GM12878 (cell line): ENCODE data around the gene HIGD2B. TPM values are rescaled to one million over a fixed set of nuclear protein-coding genes. Genes with fewer than 3 reads are reported as not detected.
"Not testable (repeated sequence)": the region's sequence is repeated elsewhere in the genome, so short reads cannot be mapped to it uniquely, and the experiment has no call there.

Experiments
- ATAC-seq: fragments of 200-7000 bp; cut with Tn5 transposase; 3 replicates; pipeline ENCODE4 v1.9.1; 2020; ENCODE audit warnings: mild to moderate bottlenecking, moderate library complexity
- BruUV-seq: library from RNA; stranded (reverse); fragments of 400-500 nt; replicated peaks from 2 replicates; lab custom pipeline; 2021; lab: Mats Ljungman, UMichigan
- CTCF ChIA-PET: fragments of 300-600 bp; sonication (Branson Sonifier 250); formaldehyde crosslinking; extraction: SDS; loops from one replicate; lab custom pipeline; 2021; ENCODE audit warnings: inconsistent platforms; lab: Yijun Ruan, JAX
- POLR2A ChIA-PET: fragments of 350-600 bp; formaldehyde crosslinking; extraction: SDS; loops from one replicate; lab custom pipeline; 2021; ENCODE audit warnings: inconsistent platforms; lab: Charles Lee
- RAD21 ChIA-PET: fragments of 300-600 bp; sonication (Branson Sonifier 250); formaldehyde crosslinking; loops from one replicate; lab custom pipeline; 2023; ENCODE audit warnings: antibody characterized with exemption; ENCODE audit not compliant: unreplicated experiment; lab: Charles Lee
- SMC1A ChIA-PET: fragments of 300-600 bp; sonication (Branson Sonifier 250); formaldehyde crosslinking; loops from one replicate; lab custom pipeline; 2023; ENCODE audit not compliant: unreplicated experiment, uncharacterized antibody; lab: Charles Lee
- DNase-seq: peaks from one replicate; pipeline ENCODE4 v3.0.0-alpha.2; 2011; ENCODE audit warnings: low read depth, low spot score
- FAIRE-seq: peaks from 3 replicates; lab custom pipeline; 2011; peaks lifted over from hg19 to GRCh38; lab: Jason Lieb, UNC
- H2AFZ ChIP-seq: 2 replicates; pipeline ENCODE4 v1.6.0; 2011; ENCODE audit warnings: low read depth, low read length, control low read depth; ENCODE audit not compliant: control insufficient read depth
- H3K27ac ChIP-seq: 2 replicates; pipeline ENCODE4 v1.5.1; 2011; ENCODE audit warnings: control low read depth; ENCODE audit not compliant: control insufficient read depth, insufficient read depth
- H3K27me3 ChIP-seq, 2 experiments: replicated peaks in 1 of 2; 2 replicates each; pipeline versions ENCODE4 v1.6.0 to v1.6.1; 2011; ENCODE audit warnings: low read length in 1 of 2; ENCODE audit not compliant: control insufficient read depth in 2 of 2, insufficient read depth in 2 of 2
- H3K36me3 ChIP-seq, 2 experiments: 2 replicates each; pipeline ENCODE4 v1.5.1; 2011; ENCODE audit warnings: low read length in 1 of 2; ENCODE audit not compliant: control insufficient read depth in 2 of 2, insufficient read depth in 2 of 2
- H3K4me1 ChIP-seq: 2 replicates; pipeline ENCODE4 v1.6.1; 2011; ENCODE audit warnings: mild to moderate bottlenecking, low read length, moderate library complexity, mixed read lengths; ENCODE audit not compliant: control insufficient read depth, insufficient read depth
- H3K4me2 ChIP-seq: 2 replicates; pipeline ENCODE4 v1.6.0; 2011; ENCODE audit warnings: control low read depth; ENCODE audit not compliant: control insufficient read depth, insufficient read depth
- H3K4me3 ChIP-seq: fragments of 200-600 bp; sonication (generic); 2 replicates; pipeline ENCODE4 v1.5.1; 2016
- H3K79me2 ChIP-seq: 2 replicates; pipeline ENCODE4 v1.6.0; 2011; ENCODE audit warnings: low read length; ENCODE audit not compliant: control insufficient read depth, insufficient read depth
- H3K9ac ChIP-seq: 2 replicates; pipeline ENCODE4 v1.8.0; 2011; ENCODE audit warnings: low read length, control low read depth, mixed read lengths; ENCODE audit not compliant: control insufficient read depth, insufficient read depth
- H3K9me3 ChIP-seq: replicated peaks from 3 replicates; pipeline ENCODE4 v1.5.1; 2011; ENCODE audit warnings: mild to moderate bottlenecking, low read length; ENCODE audit not compliant: control insufficient read depth, insufficient read depth
- H4K20me1 ChIP-seq: 2 replicates; pipeline ENCODE4 v1.6.0; 2011; ENCODE audit not compliant: control insufficient read depth, insufficient read depth
- BACH1 ChIP-seq: fragments of 450-650 bp; IDR thresholded peaks from 2 replicates; pipeline ENCODE4 v1.6.1; 2017; ENCODE audit warnings: mild to moderate bottlenecking, borderline replicate concordance
- BCLAF1 ChIP-seq: fragments of 450-650 bp; IDR thresholded peaks from 2 replicates; pipeline ENCODE4 v1.6.1; 2017; ENCODE audit warnings: antibody characterized with exemption, mild to moderate bottlenecking, moderate library complexity
- GABPA ChIP-seq: IDR thresholded peaks from 2 replicates; pipeline ENCODE4 v1.6.1; 2014; ENCODE audit warnings: antibody characterized with exemption, low read depth, mild to moderate bottlenecking, inconsistent platforms
- MTA3 ChIP-seq: IDR thresholded peaks from 2 replicates; pipeline ENCODE4 v1.6.1; 2012; ENCODE audit warnings: low read length, inconsistent platforms, borderline replicate concordance
- NFYB ChIP-seq: IDR thresholded peaks from 2 replicates; pipeline ENCODE4 v1.6.1; 2011; ENCODE audit warnings: low read depth, mild to moderate bottlenecking, low read length, improper control_type of control experiment, moderate library complexity; ENCODE audit not compliant: insufficient read depth
- NR2C1 ChIP-seq: fragments of 450-650 bp; IDR thresholded peaks from 2 replicates; pipeline ENCODE4 v1.6.1; 2017; ENCODE audit warnings: antibody characterized with exemption, mild to moderate bottlenecking, moderate library complexity
- PKNOX1 ChIP-seq: fragments of 450-650 bp; IDR thresholded peaks from 2 replicates; pipeline ENCODE4 v1.6.1; 2016; ENCODE audit warnings: mild to moderate bottlenecking
- STAT1 ChIP-seq: fragments of 450-650 bp; conservative IDR thresholded peaks from 2 replicates; pipeline ENCODE4 v1.6.1; 2014; ENCODE audit warnings: antibody characterized with exemption, mild to moderate bottlenecking
- WGBS: methylation state at CpG from one replicate; pipeline ENCODE4 v1.1.6; 2016; ENCODE audit warnings: low lambda C conversion rate; ENCODE audit not compliant: insufficient replicate concordance, insufficient coverage; ENCODE audit errors: missing lambda C conversion rate; 5-methylcytosine and 5-hydroxymethylcytosine counted together
- in situ Hi-C: fragments of 300-500 bp; cut with MboI; formaldehyde crosslinking; loops from 9 replicates; pipeline ENCODE4 v1.14.3; 2018; ENCODE audit warnings: mixed read lengths
- intact Hi-C: fragments of 100-400 bp; cut with micrococcal nuclease; formaldehyde crosslinking; loops from one replicate; pipeline ENCODE4 v1.14.2; 2022; ENCODE audit not compliant: unreplicated experiment
- polyA plus RNA-seq, 11 experiments: library from polyadenylated mRNA; depleted of rRNA in 4 of 11; unstranded in 6 of 11; stranded (reverse) in 5 of 11; fragments of >200 nt; fragmentation: Nextera tagmentation in 4 of 11; fragmentation: Illumina TruSeq in 1 of 11; extraction: Ambion mirVana in 4 of 11; extraction: Trizol in 1 of 11; gene quantifications; 1 replicate in 1 of 11; 2 replicates in 10 of 11; pipeline versions ENCODE4 v1.2.1 to v1.2.3, GENCODE V29; 2011 to 2016; ENCODE audit warnings: inconsistent platforms in 2 of 11, missing spikeins in 2 of 11, low read depth in 1 of 11
- total RNA-seq, 4 experiments: library from RNA; depleted of rRNA in 3 of 4; stranded (reverse); fragments of >200 nt in 3 of 4; fragmentation: Illumina TruSeq in 1 of 4; extraction: Trizol in 1 of 4; gene quantifications; 2 replicates each; pipeline versions ENCODE4 v1.2.1 to v1.2.3, GENCODE V29; 2013 to 2021
- TF ChIP-seq, protein P1 (sequence below): fragments of 450-650 bp; formaldehyde crosslinking; IDR thresholded peaks from 2 replicates; pipeline ENCODE4 v1.5.0; 2022; ENCODE audit warnings: mild to moderate bottlenecking, missing genetic modification characterization

The HIGD2B gene
- total and polyA plus RNA-seq, 10 of the 15 experiments (the other 5 are each of a cell fraction or from before 2014, with no cell fraction given), result 0.10 to 0.56 TPM; not detected in 8

DNA sequence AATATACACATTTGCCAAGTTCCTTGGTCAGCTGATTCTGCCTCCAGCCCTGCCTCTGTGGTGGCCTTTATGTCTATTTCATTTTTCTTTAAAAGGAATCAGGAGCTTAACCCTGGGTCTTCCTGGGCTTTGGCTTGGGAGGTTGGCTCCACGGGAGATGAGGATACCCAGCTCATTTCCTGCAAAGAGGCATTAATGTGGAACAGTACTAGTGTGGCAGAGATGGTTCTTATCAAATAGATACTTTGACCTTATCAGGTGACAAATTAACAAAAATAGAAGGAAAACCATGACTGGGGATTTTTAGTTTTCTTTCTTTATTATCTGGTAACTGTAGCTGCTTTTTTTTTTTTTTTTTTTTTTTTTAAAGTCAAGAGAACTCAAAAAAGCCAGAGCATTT, 42.8 kb upstream of the HIGD2B start:
- SMC1A ChIA-PET, result interaction anchor here (1.0 to 1.1 kb wide), 2 partner anchors 11 to 294 kb away, joined by 3 to 4 read pairs; no protein-coding TSS in a partner anchor
- FAIRE-seq, result no peak
- Histone ChIP-seq H2AFZ (no peak overlapping the region), H3K9ac (no peak overlapping the region), H3K4me2 (no peak overlapping the region), H3K4me1 (no peaks in the 10 kb centered on the region; the same call in 1 of the 2 replicates), H3K27me3 (no peaks in the 10 kb centered on the region), H3K4me3 (no peak overlapping the region), H3K27ac (no peak overlapping the region), H3K79me2 (no peaks in the 10 kb centered on the region), H3K9me3 (no peaks in the 10 kb centered on the region), H4K20me1 (no peaks in the 10 kb centered on the region), H3K36me3 (peaks cover 0 to 4% of the 10 kb centered on the region in 2 experiments; a peak in 1 of 4 replicates)
- in situ Hi-C loops, result loop anchor here (5.0 kb wide), 1 partner anchor 353 kb away; no protein-coding TSS in a partner anchor
- RAD21 ChIA-PET, result interaction anchor here (0.7 kb wide), 1 partner anchor 15 kb away, joined by 3 read pairs; no protein-coding TSS in a partner anchor
- TF ChIP-seq BCLAF1 (no peak), MTA3 (no peak), GABPA (no peak), NFYB (no peak), STAT1 (no peak), NR2C1 (no peak), BACH1 (no peak), PKNOX1 (no peak)
- TF ChIP-seq, protein P1, sequence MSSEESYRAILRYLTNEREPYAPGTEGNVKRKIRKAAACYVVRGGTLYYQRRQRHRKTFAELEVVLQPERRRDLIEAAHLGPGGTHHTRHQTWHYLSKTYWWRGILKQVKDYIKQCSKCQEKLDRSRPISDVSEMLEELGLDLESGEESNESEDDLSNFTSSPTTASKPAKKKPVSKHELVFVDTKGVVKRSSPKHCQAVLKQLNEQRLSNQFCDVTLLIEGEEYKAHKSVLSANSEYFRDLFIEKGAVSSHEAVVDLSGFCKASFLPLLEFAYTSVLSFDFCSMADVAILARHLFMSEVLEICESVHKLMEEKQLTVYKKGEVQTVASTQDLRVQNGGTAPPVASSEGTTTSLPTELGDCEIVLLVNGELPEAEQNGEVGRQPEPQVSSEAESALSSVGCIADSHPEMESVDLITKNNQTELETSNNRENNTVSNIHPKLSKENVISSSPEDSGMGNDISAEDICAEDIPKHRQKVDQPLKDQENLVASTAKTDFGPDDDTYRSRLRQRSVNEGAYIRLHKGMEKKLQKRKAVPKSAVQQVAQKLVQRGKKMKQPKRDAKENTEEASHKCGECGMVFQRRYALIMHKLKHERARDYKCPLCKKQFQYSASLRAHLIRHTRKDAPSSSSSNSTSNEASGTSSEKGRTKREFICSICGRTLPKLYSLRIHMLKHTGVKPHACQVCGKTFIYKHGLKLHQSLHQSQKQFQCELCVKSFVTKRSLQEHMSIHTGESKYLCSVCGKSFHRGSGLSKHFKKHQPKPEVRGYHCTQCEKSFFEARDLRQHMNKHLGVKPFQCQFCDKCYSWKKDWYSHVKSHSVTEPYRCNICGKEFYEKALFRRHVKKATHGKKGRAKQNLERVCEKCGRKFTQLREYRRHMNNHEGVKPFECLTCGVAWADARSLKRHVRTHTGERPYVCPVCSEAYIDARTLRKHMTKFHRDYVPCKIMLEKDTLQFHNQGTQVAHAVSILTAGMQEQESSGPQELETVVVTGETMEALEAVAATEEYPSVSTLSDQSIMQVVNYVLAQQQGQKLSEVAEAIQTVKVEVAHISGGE (CRISPR knock-in tag), result no peak
- POLR2A ChIA-PET, result interaction anchor here (0.6 kb wide), 3 partner anchors 9 to 57 kb away, joined by 3 to 5 read pairs (median 4); no protein-coding TSS in a partner anchor
- no peak for DNase-seq
- BruUV-seq, result no TSS peak
- CTCF ChIA-PET, result interaction anchor here (1.2 kb wide), 1 partner anchor 11 kb away, joined by 4 read pairs; no protein-coding TSS in a partner anchor
- WGBS, result 55% methylated on average over 1 of the region's 1 CpG
- no peak for ATAC-seq
- intact Hi-C loops, result loop anchor here (10.0 kb wide), 1 partner anchor 326 kb away; the partner anchor contains the start of gene NEO1

- H3K27me3 ChIP-seq, RAD21 ChIA-PET, CTCF ChIA-PET, SMC1A ChIA-PET, H3K4me3 ChIP-seq, H3K27ac ChIP-seq, H4K20me1 ChIP-seq, POLR2A ChIA-PET, H3K79me2 ChIP-seq, H3K4me1 ChIP-seq, H3K9ac ChIP-seq, H2AFZ ChIP-seq, H3K36me3 ChIP-seq, DNase-seq, FAIRE-seq, H3K9me3 ChIP-seq, H3K4me2 ChIP-seq, BruUV-seq, ATAC-seq: not testable (repeated sequence)
- 100% methylated on average over 1 of the region's 1 CpG for WGBS
- in situ Hi-C loops, result loop anchor here (5.0 kb wide), 1 partner anchor 354 kb away; no protein-coding TSS in a partner anchor
- intact Hi-C loops, result loop anchor here (10.0 kb wide), 1 partner anchor 327 kb away; the partner anchor contains the start of gene NEO1
These were observed 42.3 kb upstream of the HIGD2B start for GRCh38 chr15:72728249-72728648.
